BJ (cell line): ENCODE data around the gene BBIP1. TPM values are rescaled to one million over a fixed set of nuclear protein-coding genes. Genes with fewer than 3 reads are reported as not detected.
"Not testable (repeated sequence)": the region's sequence is repeated elsewhere in the genome, so short reads cannot be mapped to it uniquely, and the experiment has no call there.

ENCODE experiments used
- CTCF ChIA-PET: fragments of 350-600 bp; formaldehyde crosslinking; extraction: SDS; loops from one replicate; lab custom pipeline; 2021; ENCODE audit warnings: antibody characterized with exemption, inconsistent platforms; lab: Yijun Ruan, JAX
- POLR2A ChIA-PET: fragments of 300-600 bp; sonication (Branson Sonifier 250); formaldehyde crosslinking; extraction: SDS; loops from one replicate; lab custom pipeline; 2021; ENCODE audit warnings: antibody characterized with exemption; lab: Charles Lee
- DNase-seq: peaks from one replicate; pipeline ENCODE4 v3.0.0-alpha.2; 2011; ENCODE audit warnings: low read depth
- H3K27me3 ChIP-seq: 2 replicates; pipeline ENCODE4 v1.6.0; 2011; ENCODE audit warnings: low read length; ENCODE audit not compliant: control insufficient read depth, insufficient read depth
- H3K36me3 ChIP-seq: 2 replicates; pipeline ENCODE4 v1.5.1; 2011; ENCODE audit warnings: low read length; ENCODE audit not compliant: control insufficient read depth, insufficient read depth
- H3K4me3 ChIP-seq: 2 replicates; pipeline ENCODE4 v1.5.1; 2011; ENCODE audit warnings: low read depth, mild to moderate bottlenecking, control low read depth, low read length
- polyA plus RNA-seq: library from polyadenylated mRNA; depleted of rRNA; stranded (reverse); fragments of >200 nt; gene quantifications from 2 replicates; pipeline ENCODE4 v1.2.3, GENCODE V29; 2011
- TF ChIP-seq, protein P1 (sequence below): IDR thresholded peaks from 2 replicates; pipeline ENCODE4 v1.5.1; 2011; ENCODE audit warnings: low read depth, mild to moderate bottlenecking, control low read depth, inconsistent platforms, low read length, moderate library complexity; ENCODE audit not compliant: insufficient read depth

Gene BBIP1
- polyA plus RNA-seq, 1 experiment, result 11.0 TPM

DNA sequence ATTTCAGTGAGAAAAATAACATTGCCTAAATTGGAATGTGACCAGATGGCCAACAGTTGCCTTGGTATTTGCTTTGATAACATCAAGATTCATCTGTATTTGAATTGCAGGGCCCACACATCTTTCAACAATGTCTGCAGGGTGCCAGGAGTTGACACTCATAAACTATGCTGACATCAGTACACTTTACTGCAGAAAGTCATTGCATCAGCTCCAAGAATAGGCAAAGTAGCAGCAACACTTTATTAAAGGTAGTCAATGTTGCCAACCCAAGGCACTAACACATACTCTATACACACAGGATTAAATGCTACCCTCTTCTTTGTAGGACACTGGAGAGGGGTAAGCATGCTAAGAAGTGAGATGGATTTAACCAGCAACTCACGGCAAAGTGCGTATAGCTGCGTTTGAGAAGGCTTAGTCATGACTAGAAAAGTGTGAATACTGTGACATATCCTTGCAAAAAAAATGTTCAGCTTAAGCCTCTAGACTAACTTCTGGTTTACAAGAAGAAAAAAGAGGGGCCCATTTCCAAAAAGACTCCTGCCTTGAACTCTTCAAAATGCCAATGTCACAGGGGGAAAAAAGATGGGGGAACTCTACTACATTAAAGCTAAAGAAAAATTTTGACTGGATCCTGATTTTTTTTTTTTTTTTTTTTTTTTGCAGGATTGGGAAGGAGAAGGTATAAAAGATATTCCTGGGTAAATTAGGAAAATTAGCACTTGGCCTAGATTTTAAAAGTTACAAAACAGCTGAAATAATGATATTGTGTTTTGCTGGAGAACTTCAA, 2.2 kb downstream of the BBIP1 start:
- H3K36me3 ChIP-seq, result no peaks in the 10 kb centered on the region
- ChIA-PET CTCF (interaction anchor here (1.0 to 1.5 kb wide), 4 partner anchors 14 to 170 kb away, joined by 4 to 5 read pairs (median 4); no protein-coding TSS in a partner anchor), POLR2A (interaction anchor here (0.6 to 0.7 kb wide), 2 partner anchors 167 to 228 kb away, joined by 5 to 19 read pairs; no protein-coding TSS in a partner anchor)

DNA sequence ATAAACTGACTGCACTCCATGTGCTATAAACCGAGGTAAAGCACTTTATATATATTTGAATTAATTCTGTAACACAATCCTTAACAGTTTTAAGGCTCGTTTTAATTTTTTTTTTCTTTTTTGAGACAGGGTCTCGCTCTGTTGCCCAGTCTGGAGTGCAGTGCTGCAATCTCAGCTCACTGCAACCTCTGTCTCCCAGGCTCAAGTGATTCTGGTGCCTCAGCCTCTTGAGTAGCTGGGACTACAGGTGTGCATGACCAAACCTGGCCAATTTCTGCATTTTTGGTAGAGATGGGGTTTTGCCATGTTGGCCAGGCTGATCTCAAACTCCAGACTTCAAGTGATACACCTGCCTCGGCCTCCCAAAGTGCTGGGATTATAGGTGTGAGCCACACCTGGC, 3.4 kb downstream of the BBIP1 start:
- H3K27me3 ChIP-seq, H3K4me3 ChIP-seq, H3K36me3 ChIP-seq, POLR2A ChIA-PET, DNase-seq: not testable (repeated sequence)
- CTCF ChIA-PET, result interaction anchor here (1.5 kb wide), 1 partner anchor 13 kb away, joined by 5 read pairs; no protein-coding TSS in a partner anchor

More for the DNA sequence above, 2.2 kb downstream of the BBIP1 start:
- DNase-seq, result peak; percentile 88
- H3K27me3 ChIP-seq, result no peaks in the 10 kb centered on the region
- TF ChIP-seq, protein P1, sequence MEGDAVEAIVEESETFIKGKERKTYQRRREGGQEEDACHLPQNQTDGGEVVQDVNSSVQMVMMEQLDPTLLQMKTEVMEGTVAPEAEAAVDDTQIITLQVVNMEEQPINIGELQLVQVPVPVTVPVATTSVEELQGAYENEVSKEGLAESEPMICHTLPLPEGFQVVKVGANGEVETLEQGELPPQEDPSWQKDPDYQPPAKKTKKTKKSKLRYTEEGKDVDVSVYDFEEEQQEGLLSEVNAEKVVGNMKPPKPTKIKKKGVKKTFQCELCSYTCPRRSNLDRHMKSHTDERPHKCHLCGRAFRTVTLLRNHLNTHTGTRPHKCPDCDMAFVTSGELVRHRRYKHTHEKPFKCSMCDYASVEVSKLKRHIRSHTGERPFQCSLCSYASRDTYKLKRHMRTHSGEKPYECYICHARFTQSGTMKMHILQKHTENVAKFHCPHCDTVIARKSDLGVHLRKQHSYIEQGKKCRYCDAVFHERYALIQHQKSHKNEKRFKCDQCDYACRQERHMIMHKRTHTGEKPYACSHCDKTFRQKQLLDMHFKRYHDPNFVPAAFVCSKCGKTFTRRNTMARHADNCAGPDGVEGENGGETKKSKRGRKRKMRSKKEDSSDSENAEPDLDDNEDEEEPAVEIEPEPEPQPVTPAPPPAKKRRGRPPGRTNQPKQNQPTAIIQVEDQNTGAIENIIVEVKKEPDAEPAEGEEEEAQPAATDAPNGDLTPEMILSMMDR, result no peak
- no peak overlapping the region for H3K4me3 ChIP-seq

DNA sequence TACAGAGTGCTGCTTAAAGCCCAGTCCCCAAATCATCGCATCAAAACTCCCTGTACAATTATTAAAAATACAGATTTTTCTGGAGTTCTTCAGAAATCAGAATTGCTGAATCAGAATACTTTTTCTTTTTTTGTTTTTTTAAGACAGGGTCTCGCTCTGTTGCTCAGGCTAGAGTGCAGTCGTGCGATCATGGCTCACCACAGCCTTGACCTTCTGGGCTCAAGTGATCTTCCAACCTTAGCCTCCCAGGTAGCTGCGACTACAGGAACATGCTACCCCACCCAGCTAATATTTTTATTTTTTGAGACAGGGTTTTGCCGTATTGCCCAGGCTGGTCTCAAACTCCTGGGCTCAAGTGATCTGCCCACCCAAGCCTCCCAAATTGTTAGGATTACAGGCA, 3.9 kb downstream of the BBIP1 start:
- Histone ChIP-seq H3K36me3 (no peaks in the 10 kb centered on the region), H3K27me3 (no peaks in the 10 kb centered on the region), H3K4me3 (no peak overlapping the region)
- no peak for DNase-seq
- POLR2A ChIA-PET, result no interaction called here
- CTCF ChIA-PET, result no interaction called here
- TF ChIP-seq, protein P1, result no peak

DNA sequence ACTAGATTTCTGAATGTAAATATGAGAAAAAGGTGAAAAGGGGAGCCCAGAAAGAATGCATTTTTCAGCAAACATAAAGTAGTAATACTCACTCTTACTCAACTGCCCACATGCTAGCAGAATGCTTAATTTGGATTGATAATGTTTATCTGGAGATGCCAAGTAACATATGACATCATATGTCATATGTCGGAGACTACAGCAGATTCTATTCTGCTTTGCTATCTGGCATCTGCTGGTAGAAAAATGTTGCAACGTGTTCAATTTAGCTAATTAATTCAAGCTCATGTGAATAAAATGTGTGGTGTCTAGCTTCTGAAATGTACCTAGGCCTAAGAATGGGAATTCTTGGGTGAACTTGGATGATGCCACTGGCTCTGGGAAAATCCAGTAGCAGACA, 4.5 kb downstream of the BBIP1 start:
- no peaks in the 10 kb centered on the region for H3K27me3 ChIP-seq
- POLR2A ChIA-PET, result interaction anchor here (0.6 to 0.9 kb wide), 2 partner anchors 10 to 496 kb away, joined by 3 to 8 read pairs; no protein-coding TSS in a partner anchor
- H3K36me3 ChIP-seq, result no peaks in the 10 kb centered on the region
- CTCF ChIA-PET, result interaction anchor here (1.2 kb wide), 1 partner anchor 121 kb away, joined by 3 read pairs; no protein-coding TSS in a partner anchor
- DNase-seq, result no peak
- TF ChIP-seq, protein P1, result no peak
- no peak overlapping the region for H3K4me3 ChIP-seq

DNA sequence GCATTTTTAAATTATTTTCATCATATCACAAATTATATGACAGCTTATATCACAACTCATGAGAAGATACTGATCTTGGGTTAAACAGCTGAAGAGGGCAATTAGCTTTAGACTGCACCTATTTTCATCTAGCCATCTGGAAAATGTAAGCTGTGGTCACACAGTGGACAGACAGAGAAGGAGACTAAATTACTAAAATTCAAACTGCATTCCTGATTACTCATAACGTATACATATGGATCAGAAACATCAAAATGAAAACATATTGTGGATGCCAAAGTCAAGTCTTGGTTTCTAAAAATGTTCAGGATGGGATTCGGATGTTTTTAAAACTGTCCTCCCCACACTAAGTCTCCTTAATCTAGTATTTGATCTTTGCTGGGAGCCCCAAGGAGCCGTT, 6.6 kb downstream of the BBIP1 start:
- no peaks in the 10 kb centered on the region for H3K27me3 ChIP-seq
- no peak for DNase-seq
- TF ChIP-seq, protein P1, result no peak
- CTCF ChIA-PET, result no interaction called here
- no peaks in the 10 kb centered on the region for H3K36me3 ChIP-seq
- POLR2A ChIA-PET, result no interaction called here
- H3K4me3 ChIP-seq, result no peak overlapping the region
